Neural cell (in vitro differentiated cells): ENCODE measurements around the gene DYNC2H1. TPM values are rescaled to one million over a fixed set of nuclear protein-coding genes. Genes with fewer than 3 reads are reported as not detected.

Experiments used
- H2AFZ ChIP-seq: fragments of 200-600, 300-800 bp; sonication (generic), shearing (Covaris generic); 2 replicates; pipeline ENCODE4 v1.6.0; 2014; ENCODE audit warnings: low read depth, mild to moderate bottlenecking, antibody characterized with exemption, low read length, moderate library complexity
- H3F3A ChIP-seq: fragments of 200-600 bp; shearing (Covaris generic); 2 replicates; pipeline ENCODE4 v1.6.1; 2016; ENCODE audit warnings: mild to moderate bottlenecking, moderate library complexity, mixed read lengths, antibody characterized with exemption, low read length; ENCODE audit not compliant: insufficient read depth, poor library complexity, severe bottlenecking
- H3K27ac ChIP-seq: fragments of 200-600, 300-800 bp; sonication (generic), shearing (Covaris generic); 2 replicates; pipeline ENCODE4 v1.5.1; 2014; ENCODE audit warnings: mild to moderate bottlenecking, low read length, moderate library complexity
- H3K27me3 ChIP-seq: fragments of 300-800, 200-600 bp; sonication (generic), shearing (Covaris generic); 2 replicates; pipeline ENCODE4 v1.6.0; 2014; ENCODE audit warnings: mild to moderate bottlenecking, low read depth, low read length, moderate library complexity; ENCODE audit not compliant: insufficient read depth
- H3K36me3 ChIP-seq: fragments of 300-800, 200-600 bp; sonication (generic), shearing (Covaris generic); 2 replicates; pipeline ENCODE4 v1.5.1; 2014; ENCODE audit warnings: mild to moderate bottlenecking, antibody characterized with exemption, low read length, moderate library complexity; ENCODE audit not compliant: insufficient read depth
- H3K4me2 ChIP-seq: fragments of 300-800, 200-600 bp; sonication (generic), shearing (Covaris generic); 2 replicates; pipeline ENCODE4 v1.6.0; 2014; ENCODE audit warnings: mild to moderate bottlenecking, low read length
- H3K4me3 ChIP-seq: fragments of 300-800, 200-600 bp; sonication (generic), shearing (Covaris generic); 2 replicates; pipeline ENCODE4 v1.5.1; 2014; ENCODE audit warnings: mild to moderate bottlenecking, low read length, moderate library complexity
- H3K79me2 ChIP-seq: fragments of 200-600 bp; shearing (Covaris generic); replicated peaks from 2 replicates; pipeline ENCODE4 v1.6.0; 2014; ENCODE audit warnings: mild to moderate bottlenecking, low read length, moderate library complexity; ENCODE audit not compliant: insufficient read depth
- H3K9ac ChIP-seq: fragments of 300-800, 200-600 bp; sonication (generic), shearing (Covaris generic); 2 replicates; pipeline ENCODE4 v1.6.1; 2016; ENCODE audit warnings: mild to moderate bottlenecking, low read length, mixed read lengths
- H3K9me2 ChIP-seq: fragments of 200-600 bp; shearing (Covaris generic); 2 replicates; pipeline ENCODE4 v1.6.1; 2016; ENCODE audit warnings: mild to moderate bottlenecking, low read length, mixed read lengths; ENCODE audit not compliant: insufficient read depth
- H3K9me3 ChIP-seq: fragments of 200-600, 300-800 bp; sonication (generic), shearing (Covaris generic); 2 replicates; pipeline ENCODE4 v1.6.1; 2016; ENCODE audit warnings: mild to moderate bottlenecking, mixed run types, low read length, moderate library complexity, mixed read lengths
- H4K20me1 ChIP-seq: fragments of 200-600 bp; shearing (Covaris generic); 2 replicates; pipeline ENCODE4 v1.6.1; 2016; ENCODE audit warnings: mild to moderate bottlenecking, mixed run types; ENCODE audit not compliant: insufficient read depth
- EP300 ChIP-seq: fragments of 450-650 bp; conservative IDR thresholded peaks from 2 replicates; pipeline ENCODE4 v1.6.1; 2014; ENCODE audit warnings: antibody characterized with exemption, mild to moderate bottlenecking, moderate library complexity; ENCODE audit not compliant: poor library complexity, severe bottlenecking
- EZH2 ChIP-seq: fragments of 200-600, 300-800 bp; shearing (Covaris generic), sonication (generic); IDR thresholded peaks from 2 replicates; pipeline ENCODE4 v1.6.1; 2014; ENCODE audit warnings: antibody characterized with exemption, low read length, borderline replicate concordance, mild to moderate bottlenecking; ENCODE audit not compliant: insufficient read depth, poor library complexity, severe bottlenecking
- MXI1 ChIP-seq: fragments of 450-650 bp; conservative IDR thresholded peaks from 2 replicates; pipeline ENCODE4 v1.6.1; 2014; ENCODE audit warnings: antibody characterized with exemption, mild to moderate bottlenecking; ENCODE audit not compliant: poor library complexity, severe bottlenecking
- POLR2AphosphoS5 ChIP-seq: IDR thresholded peaks from 2 replicates; pipeline ENCODE4 v1.6.1; 2012
- RAD21 ChIP-seq: fragments of 450-650 bp; conservative IDR thresholded peaks from 2 replicates; pipeline ENCODE4 v1.6.1; 2014; ENCODE audit warnings: antibody characterized with exemption, mild to moderate bottlenecking, moderate library complexity
- SMC3 ChIP-seq: fragments of 450-650 bp; conservative IDR thresholded peaks from 2 replicates; pipeline ENCODE4 v1.6.1; 2014; ENCODE audit warnings: antibody characterized with exemption, mild to moderate bottlenecking, moderate library complexity; ENCODE audit not compliant: poor library complexity
- TAF1 ChIP-seq: IDR thresholded peaks from 2 replicates; pipeline ENCODE4 v1.6.1; 2012; ENCODE audit warnings: low read depth
- polyA plus RNA-seq: library from polyadenylated mRNA; depleted of rRNA; stranded (reverse); fragments of >200 nt; gene quantifications from 2 replicates; pipeline ENCODE4 v1.2.3, GENCODE V29; 2014
- TF ChIP-seq, protein P1 (sequence below): fragments of 450-650 bp; IDR thresholded peaks from 2 replicates; pipeline ENCODE4 v1.5.1; 2014; ENCODE audit warnings: antibody characterized with exemption, mild to moderate bottlenecking, moderate library complexity; ENCODE audit not compliant: poor library complexity, severe bottlenecking
- TF ChIP-seq, protein P2 (sequence below): IDR thresholded peaks from 2 replicates; pipeline ENCODE4 v1.6.1; 2012; ENCODE audit warnings: borderline replicate concordance

Gene DYNC2H1
- polyA plus RNA-seq, 1 donor from 2014 or later, result 14.1 TPM

DNA sequence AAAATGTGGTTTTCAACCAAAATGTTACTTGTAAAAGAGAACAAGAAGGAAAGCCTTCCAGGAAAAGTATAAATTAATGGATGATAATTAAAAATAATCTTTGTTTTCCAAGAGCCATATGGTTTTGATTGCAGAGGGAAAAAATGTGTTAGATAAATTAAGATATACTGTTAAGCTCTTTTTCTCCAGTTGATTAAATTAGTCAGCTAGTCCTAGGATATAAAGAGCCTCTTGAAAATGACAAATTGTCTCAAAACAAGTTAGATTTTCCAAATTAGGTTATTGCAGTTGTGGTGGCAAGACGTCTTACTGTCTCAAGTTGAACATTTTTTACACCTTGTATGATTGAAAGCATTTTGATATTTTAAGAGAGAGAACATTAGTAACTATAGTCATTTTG is 110.9 kb downstream of the DYNC2H1 start:
- Histone ChIP-seq H3K27me3 (no peaks in the 10 kb centered on the region), H3K9me2 (no peaks in the 10 kb centered on the region), H3F3A (no peaks in the 10 kb centered on the region), H2AFZ (no peak overlapping the region), H3K9me3 (no peaks in the 10 kb centered on the region), H4K20me1 (no peaks in the 10 kb centered on the region), H3K36me3 (no peaks in the 10 kb centered on the region), H3K27ac (no peak overlapping the region), H3K79me2 (no peaks in the 10 kb centered on the region), H3K4me3 (no peak overlapping the region), H3K4me2 (no peak overlapping the region), H3K9ac (no peak overlapping the region)
- TF ChIP-seq SMC3 (no peak), EZH2 (no peak), RAD21 (no peak), MXI1 (no peak), POLR2AphosphoS5 (no peak), EP300 (no peak), TAF1 (no peak)
- TF ChIP-seq, protein P1, sequence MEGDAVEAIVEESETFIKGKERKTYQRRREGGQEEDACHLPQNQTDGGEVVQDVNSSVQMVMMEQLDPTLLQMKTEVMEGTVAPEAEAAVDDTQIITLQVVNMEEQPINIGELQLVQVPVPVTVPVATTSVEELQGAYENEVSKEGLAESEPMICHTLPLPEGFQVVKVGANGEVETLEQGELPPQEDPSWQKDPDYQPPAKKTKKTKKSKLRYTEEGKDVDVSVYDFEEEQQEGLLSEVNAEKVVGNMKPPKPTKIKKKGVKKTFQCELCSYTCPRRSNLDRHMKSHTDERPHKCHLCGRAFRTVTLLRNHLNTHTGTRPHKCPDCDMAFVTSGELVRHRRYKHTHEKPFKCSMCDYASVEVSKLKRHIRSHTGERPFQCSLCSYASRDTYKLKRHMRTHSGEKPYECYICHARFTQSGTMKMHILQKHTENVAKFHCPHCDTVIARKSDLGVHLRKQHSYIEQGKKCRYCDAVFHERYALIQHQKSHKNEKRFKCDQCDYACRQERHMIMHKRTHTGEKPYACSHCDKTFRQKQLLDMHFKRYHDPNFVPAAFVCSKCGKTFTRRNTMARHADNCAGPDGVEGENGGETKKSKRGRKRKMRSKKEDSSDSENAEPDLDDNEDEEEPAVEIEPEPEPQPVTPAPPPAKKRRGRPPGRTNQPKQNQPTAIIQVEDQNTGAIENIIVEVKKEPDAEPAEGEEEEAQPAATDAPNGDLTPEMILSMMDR, result no peak
- TF ChIP-seq, protein P2, sequence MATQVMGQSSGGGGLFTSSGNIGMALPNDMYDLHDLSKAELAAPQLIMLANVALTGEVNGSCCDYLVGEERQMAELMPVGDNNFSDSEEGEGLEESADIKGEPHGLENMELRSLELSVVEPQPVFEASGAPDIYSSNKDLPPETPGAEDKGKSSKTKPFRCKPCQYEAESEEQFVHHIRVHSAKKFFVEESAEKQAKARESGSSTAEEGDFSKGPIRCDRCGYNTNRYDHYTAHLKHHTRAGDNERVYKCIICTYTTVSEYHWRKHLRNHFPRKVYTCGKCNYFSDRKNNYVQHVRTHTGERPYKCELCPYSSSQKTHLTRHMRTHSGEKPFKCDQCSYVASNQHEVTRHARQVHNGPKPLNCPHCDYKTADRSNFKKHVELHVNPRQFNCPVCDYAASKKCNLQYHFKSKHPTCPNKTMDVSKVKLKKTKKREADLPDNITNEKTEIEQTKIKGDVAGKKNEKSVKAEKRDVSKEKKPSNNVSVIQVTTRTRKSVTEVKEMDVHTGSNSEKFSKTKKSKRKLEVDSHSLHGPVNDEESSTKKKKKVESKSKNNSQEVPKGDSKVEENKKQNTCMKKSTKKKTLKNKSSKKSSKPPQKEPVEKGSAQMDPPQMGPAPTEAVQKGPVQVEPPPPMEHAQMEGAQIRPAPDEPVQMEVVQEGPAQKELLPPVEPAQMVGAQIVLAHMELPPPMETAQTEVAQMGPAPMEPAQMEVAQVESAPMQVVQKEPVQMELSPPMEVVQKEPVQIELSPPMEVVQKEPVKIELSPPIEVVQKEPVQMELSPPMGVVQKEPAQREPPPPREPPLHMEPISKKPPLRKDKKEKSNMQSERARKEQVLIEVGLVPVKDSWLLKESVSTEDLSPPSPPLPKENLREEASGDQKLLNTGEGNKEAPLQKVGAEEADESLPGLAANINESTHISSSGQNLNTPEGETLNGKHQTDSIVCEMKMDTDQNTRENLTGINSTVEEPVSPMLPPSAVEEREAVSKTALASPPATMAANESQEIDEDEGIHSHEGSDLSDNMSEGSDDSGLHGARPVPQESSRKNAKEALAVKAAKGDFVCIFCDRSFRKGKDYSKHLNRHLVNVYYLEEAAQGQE, result no peak

- no peaks in the 10 kb centered on the region for H3K27me3 ChIP-seq
- H3K27ac ChIP-seq, result no peak overlapping the region
- no peaks in the 10 kb centered on the region for H3K79me2 ChIP-seq
- no peak overlapping the region for H3K4me2 ChIP-seq
- TF ChIP-seq, protein P1, result no peak
- TF ChIP-seq SMC3 (no peak), TAF1 (no peak), MXI1 (no peak), POLR2AphosphoS5 (no peak), EZH2 (no peak), RAD21 (no peak), EP300 (no peak)
- TF ChIP-seq, protein P2, result no peak
- H4K20me1 ChIP-seq, result no peaks in the 10 kb centered on the region
- H3K4me3 ChIP-seq, result no peak overlapping the region
- no peak overlapping the region for H3K9ac ChIP-seq
- no peaks in the 10 kb centered on the region for H3F3A ChIP-seq
- no peaks in the 10 kb centered on the region for H3K9me2 ChIP-seq
- H3K36me3 ChIP-seq, result no peaks in the 10 kb centered on the region
- no peak overlapping the region for H2AFZ ChIP-seq
- no peaks in the 10 kb centered on the region for H3K9me3 ChIP-seq
These were observed 113.6 kb downstream of the DYNC2H1 start for GRCh38 chr11:103222806-103223205.
